ENCODE data around the gene TSPAN16. TPM values are rescaled to one million over a fixed set of nuclear protein-coding genes. Genes with fewer than 3 reads are reported as not detected.

TSPAN16 gene
- total RNA-seq, 6 experiments from 2014 or later: not detected

DNA sequence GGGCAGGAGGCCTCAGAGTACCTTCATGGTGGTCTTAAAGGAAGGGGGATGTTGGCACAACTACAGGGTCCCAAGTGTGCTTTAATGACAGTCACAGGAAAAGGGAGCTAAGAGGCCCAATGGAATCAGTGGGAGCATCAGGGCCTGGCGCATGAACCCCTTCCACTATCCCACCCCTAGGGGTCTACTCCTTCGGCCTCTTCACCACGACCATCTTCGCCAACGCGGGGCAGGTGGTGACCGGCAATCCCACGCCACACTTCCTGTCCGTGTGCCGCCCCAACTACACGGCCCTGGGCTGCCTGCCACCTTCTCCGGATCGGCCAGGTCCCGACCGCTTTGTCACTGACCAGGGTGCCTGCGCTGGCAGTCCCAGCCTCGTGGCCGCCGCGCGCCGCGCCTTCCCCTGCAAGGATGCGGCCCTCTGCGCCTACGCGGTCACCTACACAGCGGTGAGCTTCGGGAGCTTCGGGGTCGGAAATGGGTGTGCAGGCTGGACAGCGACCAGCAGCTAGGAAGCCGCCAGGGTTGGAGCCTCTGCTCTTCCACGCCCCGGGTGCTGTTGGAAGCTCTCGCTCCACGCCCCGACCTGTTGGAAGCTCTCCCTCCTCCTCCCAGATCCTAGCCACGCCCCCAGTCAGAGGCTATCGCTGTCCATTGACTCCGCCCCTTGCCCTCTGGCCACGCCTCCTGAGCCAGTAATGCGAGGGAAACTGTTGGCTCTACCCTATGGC, 65.2 kb downstream of the TSPAN16 start:
- H3K36me3 ChIP-seq: no peaks in the 10 kb centered on the region
- 35% methylated on average over 11 of the region's 43 CpGs for WGBS (ENCODE audit: insufficient coverage, low coverage, low lambda C conversion rate, missing lambda C conversion rate)
- intact Hi-C loops (cut with DNase I): no loop called here

DNA sequence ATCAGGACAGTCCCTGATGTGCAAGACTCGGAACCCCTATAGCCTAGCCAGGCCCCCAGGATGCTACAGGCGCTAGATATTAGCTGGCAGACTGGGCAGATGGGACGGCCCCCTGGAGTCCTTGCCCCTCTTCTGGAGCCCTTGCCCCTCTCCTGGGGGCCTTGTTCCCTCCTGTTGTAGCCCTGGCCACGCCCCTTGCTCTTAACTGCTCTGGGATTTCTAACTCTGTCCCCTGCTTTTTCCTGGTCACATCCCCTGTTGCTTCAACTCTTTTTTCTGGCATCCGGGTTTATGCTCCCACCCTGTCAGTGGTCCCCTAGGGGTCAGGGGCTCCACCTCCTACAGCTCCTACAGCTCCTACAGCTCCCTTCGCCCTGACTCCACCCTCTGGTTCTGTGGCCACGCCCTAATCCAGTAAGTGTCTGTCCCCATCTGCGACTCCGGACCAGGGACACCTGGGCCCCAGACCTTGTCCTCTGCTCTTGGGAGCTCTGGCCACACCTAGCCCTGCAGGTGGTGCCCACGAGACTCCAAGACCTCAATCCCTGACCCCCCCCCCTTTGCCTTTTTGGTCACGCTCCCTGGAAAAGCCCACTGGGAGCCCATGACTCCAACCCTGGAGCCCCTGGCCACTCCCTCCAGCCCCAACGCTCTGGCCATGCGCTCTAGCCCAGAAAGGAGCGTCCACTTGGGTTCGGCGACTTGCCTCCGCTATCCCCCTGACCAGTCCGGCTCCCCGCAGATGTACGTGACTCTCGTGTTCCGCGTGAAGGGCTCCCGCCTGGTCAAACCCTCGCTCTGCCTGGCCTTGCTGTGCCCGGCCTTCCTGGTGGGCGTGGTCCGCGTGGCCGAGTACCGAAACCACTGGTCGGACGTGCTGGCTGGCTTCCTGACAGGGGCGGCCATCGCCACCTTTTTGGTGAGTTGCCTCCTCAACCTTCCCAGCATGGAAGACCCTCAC, 66.1 kb downstream of the TSPAN16 start:
- DNase-seq (peak in 1 of 3 donors; percentile 50), ATAC-seq (no peak)
- Histone ChIP-seq H3K27ac (no peak overlapping the region), H3K4me1 (peaks cover 0 to 18% (median 3%) of the 10 kb centered on the region in 4 donors), H3K27me3 (no peaks in the 10 kb centered on the region), H3K36me3 (no peaks in the 10 kb centered on the region), H3K9me3 (no peaks in the 10 kb centered on the region), H3K4me3 (no peak overlapping the region)
- WGBS (ENCODE audit: insufficient coverage, low coverage, low lambda C conversion rate, missing lambda C conversion rate): 95% methylated on average over 21 of the region's 35 CpGs
- TF ChIP-seq, protein P1, sequence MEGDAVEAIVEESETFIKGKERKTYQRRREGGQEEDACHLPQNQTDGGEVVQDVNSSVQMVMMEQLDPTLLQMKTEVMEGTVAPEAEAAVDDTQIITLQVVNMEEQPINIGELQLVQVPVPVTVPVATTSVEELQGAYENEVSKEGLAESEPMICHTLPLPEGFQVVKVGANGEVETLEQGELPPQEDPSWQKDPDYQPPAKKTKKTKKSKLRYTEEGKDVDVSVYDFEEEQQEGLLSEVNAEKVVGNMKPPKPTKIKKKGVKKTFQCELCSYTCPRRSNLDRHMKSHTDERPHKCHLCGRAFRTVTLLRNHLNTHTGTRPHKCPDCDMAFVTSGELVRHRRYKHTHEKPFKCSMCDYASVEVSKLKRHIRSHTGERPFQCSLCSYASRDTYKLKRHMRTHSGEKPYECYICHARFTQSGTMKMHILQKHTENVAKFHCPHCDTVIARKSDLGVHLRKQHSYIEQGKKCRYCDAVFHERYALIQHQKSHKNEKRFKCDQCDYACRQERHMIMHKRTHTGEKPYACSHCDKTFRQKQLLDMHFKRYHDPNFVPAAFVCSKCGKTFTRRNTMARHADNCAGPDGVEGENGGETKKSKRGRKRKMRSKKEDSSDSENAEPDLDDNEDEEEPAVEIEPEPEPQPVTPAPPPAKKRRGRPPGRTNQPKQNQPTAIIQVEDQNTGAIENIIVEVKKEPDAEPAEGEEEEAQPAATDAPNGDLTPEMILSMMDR (IDR thresholded peaks at IDR 0.05): no peak
- TF ChIP-seq POLR2A (IDR thresholded peaks at IDR 0.05): no peak
- intact Hi-C loops (cut with DNase I): no loop called here

More for the DNA sequence above, 65.2 kb downstream of the TSPAN16 start:
- Histone ChIP-seq H3K4me3 (peak overlapping the region in 1 of 3 donors; percentile 35), H3K27ac (no peak overlapping the region), H3K9me3 (no peaks in the 10 kb centered on the region), H3K4me1 (peaks cover 0 to 18% (median 3%) of the 10 kb centered on the region in 4 donors), H3K27me3 (no peaks in the 10 kb centered on the region)
- DNase-seq (peak; percentile 87 to 90 (median 88)), ATAC-seq (peak; percentile 87 to 96 (median 90))
- no peak for TF ChIP-seq POLR2A (IDR thresholded peaks at IDR 0.05)
- TF ChIP-seq, protein P1 (IDR thresholded peaks at IDR 0.05): no peak

DNA sequence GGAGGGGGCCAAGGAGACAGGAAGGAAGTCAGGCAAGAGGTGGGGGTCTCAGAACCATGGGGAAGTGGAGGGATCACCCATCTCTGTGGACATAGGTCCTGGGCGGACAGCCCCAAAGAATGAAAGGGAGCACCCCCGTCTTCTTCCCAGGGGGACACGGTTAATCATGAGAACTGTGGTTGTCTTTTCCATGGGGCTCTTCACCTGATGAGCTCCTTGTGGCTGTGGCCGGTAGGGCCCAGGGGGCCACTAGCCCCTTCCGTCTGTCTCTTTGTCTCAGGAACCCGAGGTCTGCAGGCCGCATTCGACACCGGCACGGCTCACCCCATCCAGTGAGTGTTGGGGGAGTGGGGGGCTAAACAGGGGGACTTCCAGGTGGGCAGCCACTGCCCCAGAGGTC, 67.9 kb downstream of the TSPAN16 start:
- Histone ChIP-seq H3K27ac (no peak overlapping the region), H3K36me3 (no peaks in the 10 kb centered on the region), H3K9me3 (no peaks in the 10 kb centered on the region), H3K4me3 (no peak overlapping the region), H3K27me3 (no peaks in the 10 kb centered on the region), H3K4me1 (peaks cover 0 to 18% (median 3%) of the 10 kb centered on the region in 4 donors)
- DNase-seq: no peak
- ATAC-seq: no peak
- no CpG with 5 or more reads among the region's 10 CpGs for WGBS (ENCODE audit: insufficient coverage, low coverage, low lambda C conversion rate, missing lambda C conversion rate)
- TF ChIP-seq, protein P1 (IDR thresholded peaks at IDR 0.05): no peak
- TF ChIP-seq POLR2A (IDR thresholded peaks at IDR 0.05): no peak
- intact Hi-C loops (cut with DNase I): no loop called here

DNA sequence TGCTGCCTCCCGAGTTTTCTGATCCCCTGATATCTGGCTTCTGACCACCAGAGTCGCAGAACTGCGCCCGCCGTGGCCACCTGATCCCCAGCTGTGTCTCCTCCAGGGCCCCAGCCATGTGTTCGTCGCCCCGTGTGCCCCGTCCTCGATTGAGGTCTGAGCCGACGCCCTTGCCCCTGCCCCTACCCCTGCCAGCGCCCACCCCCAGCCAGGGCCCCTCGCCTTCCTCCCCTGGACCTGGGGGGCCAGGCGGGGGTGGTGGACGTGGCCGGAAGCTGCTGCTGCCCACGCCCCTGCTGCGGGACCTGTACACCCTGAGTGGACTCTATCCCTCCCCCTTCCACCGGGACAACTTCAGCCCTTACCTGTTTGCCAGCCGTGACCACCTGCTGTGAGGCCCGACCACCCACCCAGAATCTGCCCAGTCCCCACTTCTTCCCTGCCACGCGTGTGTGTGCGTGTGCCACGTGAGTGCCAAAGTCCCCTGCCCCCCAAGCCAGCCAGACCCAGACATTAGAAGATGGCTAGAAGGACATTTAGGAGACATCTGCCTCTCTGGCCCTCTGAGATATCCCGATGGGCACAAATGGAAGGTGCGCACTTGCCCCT, 68.4 kb downstream of the TSPAN16 start:
- Histone ChIP-seq H3K27me3 (no peaks in the 10 kb centered on the region), H3K4me3 (no peak overlapping the region), H3K4me1 (peaks cover 0 to 18% (median 3%) of the 10 kb centered on the region in 4 donors), H3K36me3 (no peaks in the 10 kb centered on the region), H3K9me3 (no peaks in the 10 kb centered on the region), H3K27ac (no peak overlapping the region)
- 84% methylated on average over 5 of the region's 28 CpGs for WGBS (ENCODE audit: insufficient coverage, low coverage, low lambda C conversion rate, missing lambda C conversion rate)
- peak in 1 of 3 donors; percentile 45 for DNase-seq
- no peak for TF ChIP-seq POLR2A (IDR thresholded peaks at IDR 0.05)
- TF ChIP-seq, protein P1 (IDR thresholded peaks at IDR 0.05): no peak
- intact Hi-C loops (cut with DNase I): no loop called here
- ATAC-seq: no peak

Data from right lobe of liver (tissue), 6 donors.